H1 (cell line): ENCODE data around the gene ADARB2. TPM values are rescaled to one million over a fixed set of nuclear protein-coding genes. Genes with fewer than 3 reads are reported as not detected.

Source experiments
- JUND ChIP-seq: IDR thresholded peaks from 2 replicates; pipeline ENCODE4 v1.6.1; 2011; ENCODE audit warnings: mild to moderate bottlenecking, improper control_type of control experiment, low read length
- RFX5 ChIP-seq: IDR thresholded peaks from 2 replicates; pipeline ENCODE4 v1.6.1; 2011; ENCODE audit warnings: low read depth, low read length, improper control_type of control experiment, borderline replicate concordance
- SAP30 ChIP-seq: fragments of 300-600 bp; sonication (generic); IDR thresholded peaks from 2 replicates; pipeline ENCODE4 v1.7.1; 2012; ENCODE audit warnings: low read length, moderate library complexity, mild to moderate bottlenecking, inconsistent platforms; ENCODE audit not compliant: insufficient read depth, insufficient replicate concordance
- polyA plus RNA-seq, 7 experiments: library from polyadenylated mRNA; depleted of rRNA in 3 of 7; stranded (reverse) in 5 of 7; unstranded in 2 of 7; fragments of >200 nt in 5 of 7; fragments of 200-250 nt in 2 of 7; gene quantifications; 1 replicate in 5 of 7; 2 replicates in 1 of 7; 4 replicates in 1 of 7; pipeline versions ENCODE4 v1.2.1 to v1.2.3, GENCODE V29; 2011 to 2013; ENCODE audit warnings: missing spikeins in 2 of 7, mixed read lengths in 2 of 7
- total RNA-seq: library from RNA; stranded (reverse); fragmentation: NEBNext Ultra II Directional; extraction: Animal tissue kit (Norgen Biotek cat#: 25700); gene quantifications from 2 replicates; pipeline ENCODE4 v1.2.1, GENCODE V29; 2021

Gene ADARB2
- total and polyA plus RNA-seq, 2 of the 8 experiments (the other 6 are each of a cell fraction or from before 2014, with no cell fraction given): 2.2 to 2.8 TPM

DNA sequence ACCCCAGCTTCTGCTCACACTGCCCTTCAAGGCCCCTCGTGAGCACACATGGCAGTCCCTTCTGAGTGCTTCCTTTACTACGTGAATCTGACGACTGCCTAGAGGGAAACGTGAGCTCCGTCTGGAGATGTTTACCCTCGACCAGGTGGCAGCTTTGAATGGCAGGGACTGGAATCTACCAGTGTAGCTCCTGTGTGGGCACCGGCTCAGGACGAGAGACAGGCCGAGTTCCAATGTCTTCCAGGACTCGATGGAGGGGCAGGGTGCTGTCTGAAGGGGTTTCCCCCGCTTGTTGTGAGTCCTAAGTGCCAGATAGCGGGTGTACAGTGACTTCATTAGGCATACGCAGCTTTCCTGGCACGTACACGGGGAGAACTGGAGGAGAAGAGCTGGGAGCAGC lies 229.9 kb downstream of the ADARB2 start (continued):
- TF ChIP-seq JUND: no peak
- no peak for TF ChIP-seq SAP30
- TF ChIP-seq RFX5: no peak
